ENCODE measurements around the gene KCNQ4. TPM values are rescaled to one million over a fixed set of nuclear protein-coding genes. Genes with fewer than 3 reads are reported as not detected.

The KCNQ4 gene
- total and polyA plus RNA-seq, 7 experiments from 2014 or later: 0.10 to 0.97 (median 0.20) TPM; not detected in 1

GRCh38 chr1:40780678-40781607, 2.6 kb upstream of the KCNQ4 start:
- Histone ChIP-seq H3K27me3 (ENCODE audit: control insufficient read depth in 2 of 2, insufficient read depth in 2 of 2, low read length in 2 of 2) (peaks cover 0 to 8% of the 10 kb centered on the region in 2 donors), H3K4me3 (ENCODE audit: low read length) (no peak overlapping the region), H3K36me3 (ENCODE audit: control insufficient read depth in 2 of 3, insufficient read depth in 3 of 3, low read length in 3 of 3) (no peaks in the 10 kb centered on the region), H3K9me3 (ENCODE audit: control insufficient read depth in 2 of 3, low read length in 3 of 3) (no peaks in the 10 kb centered on the region), H3K4me1 (ENCODE audit: control insufficient read depth in 2 of 2, insufficient read depth in 2 of 2, low read length in 2 of 2) (peaks cover 0 to 5% of the 10 kb centered on the region in 2 donors), H3K27ac (ENCODE audit: low read depth, low read length) (no peak overlapping the region)
- H3K27ac Mint-ChIP-seq: peak overlapping the region in 1 of 9 donors; percentile 17
- POLR2A ChIA-PET: no interaction called here
- no peak for ATAC-seq
- peaks cover 0 to 22% (median 18%) of the 10 kb centered on the region in 5 donors for H3K36me3 Mint-ChIP-seq
- H3K4me3 Mint-ChIP-seq: peak overlapping the region in 3 of 10 donors; percentile 38 to 54 (median 45)
- no peak for DNase-seq
- H3K27me3 Mint-ChIP-seq: peaks cover 14 to 37% (median 30%) of the 10 kb centered on the region in 5 donors
- intact Hi-C loops (cut with micrococcal nuclease): no loop called here
- CTCF ChIA-PET: interaction anchor here (0.6 to 1.2 kb wide), 2 partner anchors 10 to 1565 kb away, joined by 3 to 5 read pairs; no protein-coding TSS in a partner anchor
- H3K9me3 Mint-ChIP-seq: peaks cover 0 to 9% (median 4%) of the 10 kb centered on the region in 11 donors
- H3K4me1 Mint-ChIP-seq: peaks cover 0 to 16% (median 6%) of the 10 kb centered on the region in 7 donors

GRCh38 chr1:40781608-40781971, 2.0 kb upstream of the KCNQ4 start:
- no peak overlapping the region for H3K27ac ChIP-seq (ENCODE audit: low read depth, low read length)
- H3K4me3 ChIP-seq (ENCODE audit: low read length): no peak overlapping the region
- H3K9me3 ChIP-seq (ENCODE audit: control insufficient read depth in 2 of 3, low read length in 3 of 3): no peaks in the 10 kb centered on the region
- peaks cover 0 to 9% (median 4%) of the 10 kb centered on the region in 11 donors for H3K9me3 Mint-ChIP-seq
- H3K4me1 Mint-ChIP-seq: peaks cover 0 to 18% (median 6%) of the 10 kb centered on the region in 7 donors
- no peak overlapping the region for H3K27ac Mint-ChIP-seq
- H3K27me3 ChIP-seq (ENCODE audit: control insufficient read depth in 2 of 2, insufficient read depth in 2 of 2, low read length in 2 of 2): peaks cover 0 to 8% of the 10 kb centered on the region in 2 donors
- H3K4me1 ChIP-seq (ENCODE audit: control insufficient read depth in 2 of 2, insufficient read depth in 2 of 2, low read length in 2 of 2): peaks cover 0 to 5% of the 10 kb centered on the region in 2 donors
- DNase-seq: no peak
- H3K4me3 Mint-ChIP-seq: peak overlapping the region in 7 of 10 donors; percentile 16 to 89 (median 41)
- POLR2A ChIA-PET: no interaction called here
- intact Hi-C loops (cut with micrococcal nuclease): no loop called here
- peaks cover 14 to 37% (median 30%) of the 10 kb centered on the region in 5 donors for H3K27me3 Mint-ChIP-seq
- CTCF ChIA-PET: no interaction called here
- H3K36me3 Mint-ChIP-seq: peaks cover 0 to 18% (median 13%) of the 10 kb centered on the region in 5 donors
- ATAC-seq: no peak
- no peaks in the 10 kb centered on the region for H3K36me3 ChIP-seq (ENCODE audit: control insufficient read depth in 2 of 3, insufficient read depth in 3 of 3, low read length in 3 of 3)

GRCh38 chr1:40782371-40782956, 1.1 kb upstream of the KCNQ4 start:
- no peak for ATAC-seq
- intact Hi-C loops (cut with micrococcal nuclease): no loop called here
- peak overlapping the region in 8 of 10 donors; percentile 36 to 89 (median 80) for H3K4me3 Mint-ChIP-seq
- H3K9me3 Mint-ChIP-seq: peaks cover 0 to 2% (median 0%) of the 10 kb centered on the region in 11 donors
- CTCF ChIA-PET: interaction anchor here (0.6 kb wide), 1 partner anchor 10 kb away, joined by 5 read pairs; no protein-coding TSS in a partner anchor
- peaks cover 0 to 19% (median 6%) of the 10 kb centered on the region in 7 donors for H3K4me1 Mint-ChIP-seq
- H3K9me3 ChIP-seq (ENCODE audit: control insufficient read depth in 2 of 3, low read length in 3 of 3): no peaks in the 10 kb centered on the region
- H3K36me3 Mint-ChIP-seq: peaks cover 0 to 11% (median 4%) of the 10 kb centered on the region in 5 donors
- DNase-seq: no peak
- H3K4me3 ChIP-seq (ENCODE audit: low read length): no peak overlapping the region
- H3K27ac ChIP-seq (ENCODE audit: low read depth, low read length): no peak overlapping the region
- H3K27me3 ChIP-seq (ENCODE audit: control insufficient read depth in 2 of 2, insufficient read depth in 2 of 2, low read length in 2 of 2): peaks cover 0 to 8% of the 10 kb centered on the region in 2 donors
- POLR2A ChIA-PET: interaction anchor here (0.7 kb wide), 1 partner anchor 8 kb away, joined by 3 read pairs; no protein-coding TSS in a partner anchor
- peaks cover 14 to 37% (median 30%) of the 10 kb centered on the region in 5 donors for H3K27me3 Mint-ChIP-seq
- peaks cover 0 to 5% of the 10 kb centered on the region in 2 donors for H3K4me1 ChIP-seq (ENCODE audit: control insufficient read depth in 2 of 2, insufficient read depth in 2 of 2, low read length in 2 of 2)
- no peaks in the 10 kb centered on the region for H3K36me3 ChIP-seq (ENCODE audit: control insufficient read depth in 2 of 3, insufficient read depth in 3 of 3, low read length in 3 of 3)
- H3K27ac Mint-ChIP-seq: no peak overlapping the region

GRCh38 chr1:40784141-40784770, 669 bp downstream of the KCNQ4 start:
- Histone ChIP-seq H3K9me3 (ENCODE audit: control insufficient read depth in 2 of 3, low read length in 3 of 3) (no peaks in the 10 kb centered on the region), H3K27ac (ENCODE audit: low read depth, low read length) (no peak overlapping the region), H3K27me3 (ENCODE audit: control insufficient read depth in 2 of 2, insufficient read depth in 2 of 2, low read length in 2 of 2) (peaks cover 0 to 8% of the 10 kb centered on the region in 2 donors), H3K36me3 (ENCODE audit: control insufficient read depth in 2 of 3, insufficient read depth in 3 of 3, low read length in 3 of 3) (no peaks in the 10 kb centered on the region), H3K4me3 (ENCODE audit: low read length) (no peak overlapping the region), H3K4me1 (ENCODE audit: control insufficient read depth in 2 of 2, insufficient read depth in 2 of 2, low read length in 2 of 2) (peaks cover 0 to 5% of the 10 kb centered on the region in 2 donors)
- H3K9me3 Mint-ChIP-seq: peaks cover 0 to 2% (median 0%) of the 10 kb centered on the region in 11 donors
- H3K4me3 Mint-ChIP-seq: peak overlapping the region; percentile 4 to 86 (median 71)
- H3K36me3 Mint-ChIP-seq: peaks cover 0 to 4% (median 0%) of the 10 kb centered on the region in 5 donors
- H3K4me1 Mint-ChIP-seq: peaks cover 0 to 16% (median 6%) of the 10 kb centered on the region in 7 donors
- CTCF ChIA-PET: no interaction called here
- POLR2A ChIA-PET: no interaction called here
- DNase-seq (no peak), ATAC-seq (no peak)
- intact Hi-C loops (cut with micrococcal nuclease): no loop called here
- peak overlapping the region in 1 of 9 donors; percentile 45 for H3K27ac Mint-ChIP-seq
- H3K27me3 Mint-ChIP-seq: peaks cover 14 to 38% (median 30%) of the 10 kb centered on the region in 5 donors

GRCh38 chr1:40784771-40785151, 1.2 kb downstream of the KCNQ4 start:
- H3K9me3 Mint-ChIP-seq: peaks cover 0 to 2% (median 0%) of the 10 kb centered on the region in 11 donors
- no peak for DNase-seq
- H3K4me1 Mint-ChIP-seq: peaks cover 0 to 16% (median 6%) of the 10 kb centered on the region in 7 donors
- Histone ChIP-seq H3K9me3 (ENCODE audit: control insufficient read depth in 2 of 3, low read length in 3 of 3) (no peaks in the 10 kb centered on the region), H3K4me1 (ENCODE audit: control insufficient read depth in 2 of 2, insufficient read depth in 2 of 2, low read length in 2 of 2) (peaks cover 0 to 5% of the 10 kb centered on the region in 2 donors), H3K27ac (ENCODE audit: low read depth, low read length) (no peak overlapping the region), H3K4me3 (ENCODE audit: low read length) (no peak overlapping the region), H3K27me3 (ENCODE audit: control insufficient read depth in 2 of 2, insufficient read depth in 2 of 2, low read length in 2 of 2) (peaks cover 0 to 8% of the 10 kb centered on the region in 2 donors), H3K36me3 (ENCODE audit: control insufficient read depth in 2 of 3, insufficient read depth in 3 of 3, low read length in 3 of 3) (no peaks in the 10 kb centered on the region)
- peaks cover 14 to 38% (median 30%) of the 10 kb centered on the region in 5 donors for H3K27me3 Mint-ChIP-seq
- POLR2A ChIA-PET: no interaction called here
- ATAC-seq: peak; percentile 8
- peak overlapping the region in 1 of 9 donors; percentile 45 for H3K27ac Mint-ChIP-seq
- H3K4me3 Mint-ChIP-seq: peak overlapping the region in 9 of 10 donors; percentile 44 to 86 (median 73)
- intact Hi-C loops (cut with micrococcal nuclease): no loop called here
- CTCF ChIA-PET: interaction anchor here (1.4 kb wide), 1 partner anchor 11 kb away, joined by 3 read pairs; no protein-coding TSS in a partner anchor
- H3K36me3 Mint-ChIP-seq: peaks cover 0 to 4% (median 0%) of the 10 kb centered on the region in 5 donors

GRCh38 chr1:40785446-40785845, 1.9 kb downstream of the KCNQ4 start:
- peaks cover 0 to 16% (median 6%) of the 10 kb centered on the region in 7 donors for H3K4me1 Mint-ChIP-seq
- no peaks in the 10 kb centered on the region for H3K36me3 ChIP-seq (ENCODE audit: control insufficient read depth in 2 of 3, insufficient read depth in 3 of 3, low read length in 3 of 3)
- ChIA-PET CTCF (interaction anchor here (1.4 kb wide), 1 partner anchor 11 kb away, joined by 3 read pairs; no protein-coding TSS in a partner anchor), POLR2A (no interaction called here)
- DNase-seq (no peak), ATAC-seq (no peak)
- intact Hi-C loops (cut with micrococcal nuclease): no loop called here
- peak overlapping the region in 1 of 9 donors; percentile 58 for H3K27ac Mint-ChIP-seq
- H3K36me3 Mint-ChIP-seq: peaks cover 0 to 4% (median 0%) of the 10 kb centered on the region in 5 donors
- no peaks in the 10 kb centered on the region for H3K9me3 ChIP-seq (ENCODE audit: control insufficient read depth in 2 of 3, low read length in 3 of 3)
- no peak overlapping the region for H3K27ac ChIP-seq (ENCODE audit: low read depth, low read length)
- peaks cover 0 to 5% of the 10 kb centered on the region in 2 donors for H3K4me1 ChIP-seq (ENCODE audit: control insufficient read depth in 2 of 2, insufficient read depth in 2 of 2, low read length in 2 of 2)
- H3K4me3 ChIP-seq (ENCODE audit: low read length): no peak overlapping the region
- peaks cover 0 to 8% of the 10 kb centered on the region in 2 donors for H3K27me3 ChIP-seq (ENCODE audit: control insufficient read depth in 2 of 2, insufficient read depth in 2 of 2, low read length in 2 of 2)
- peak overlapping the region in 9 of 10 donors; percentile 16 to 86 (median 49) for H3K4me3 Mint-ChIP-seq
- H3K9me3 Mint-ChIP-seq: peaks cover 0 to 2% (median 0%) of the 10 kb centered on the region in 11 donors
- H3K27me3 Mint-ChIP-seq: peaks cover 14 to 42% (median 30%) of the 10 kb centered on the region in 5 donors

Measured in naive thymus-derived CD4-positive, alpha-beta T cell (primary cell).